ENCODE results near the gene BDH1. TPM values are rescaled to one million over a fixed set of nuclear protein-coding genes. Genes with fewer than 3 reads are reported as not detected.

The BDH1 gene
- total and polyA plus RNA-seq, 2 of the 8 experiments (the other 6 are each of a cell fraction or from before 2014, with no cell fraction given): 27.2 to 28.1 TPM

DNA sequence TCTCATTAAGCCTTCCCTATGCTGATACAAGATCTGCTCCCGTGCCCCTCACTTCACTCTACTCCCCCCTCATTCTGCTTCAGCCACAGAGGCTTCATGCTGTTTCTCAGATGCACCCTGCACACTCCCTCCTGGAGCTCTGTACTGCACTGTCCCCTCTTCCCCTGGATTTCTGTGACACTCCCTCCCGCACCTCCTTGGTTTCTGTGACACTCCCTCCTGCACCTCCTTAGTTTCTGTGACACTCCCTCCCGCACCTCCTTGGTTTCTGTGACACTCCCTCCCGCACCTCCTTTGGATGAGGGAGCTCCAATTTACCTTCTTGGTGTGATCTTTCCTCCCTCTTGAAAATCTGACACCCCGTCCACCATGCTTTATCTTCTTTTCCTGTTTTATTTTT, 28.2 kb downstream of the BDH1 start:
- no peak overlapping the region for H2BK120ac ChIP-seq (replicated peaks; ENCODE audit: low read depth, low read length)
- 84% methylated on average over 5 of the region's 5 CpGs; no CpG with 5 or more reads in 1 of the 2 experiments for WGBS, 2 experiments (ENCODE audit: extremely low coverage in 1 of 2, insufficient coverage in 1 of 2, insufficient read length in 1 of 2, insufficient replicate concordance in 2 of 2, low coverage in 1 of 2, low lambda C conversion rate in 2 of 2, missing lambda C conversion rate in 1 of 2)
- H2AFZ ChIP-seq (ENCODE audit: low read length): no peak overlapping the region
- no peak overlapping the region for H2AK5ac ChIP-seq (ENCODE audit: low read depth, low read length)
- H2BK15ac ChIP-seq (ENCODE audit: low read length): no peak overlapping the region
- no peaks in the 10 kb centered on the region for H3K4me1 ChIP-seq (replicated peaks in 1 of 4; ENCODE audit: control insufficient read depth in 3 of 4, insufficient read depth in 4 of 4, low read length in 3 of 4)
- no peak for FAIRE-seq
- no peak overlapping the region for H3K56ac ChIP-seq (replicated peaks; ENCODE audit: insufficient read length, low read depth, low read length)
- no peaks in the 10 kb centered on the region for H3K79me1 ChIP-seq (ENCODE audit: low read depth, low read length)
- ChIA-PET CTCF (ENCODE audit: partially characterized antibody) (interaction anchor here (0.7 to 4.2 kb wide), 11 partner anchors 8 to 173 kb away, joined by 3 to 35 read pairs (median 4); no protein-coding TSS in a partner anchor), POLR2A (ENCODE audit: partially characterized antibody) (interaction anchor here (2.3 kb wide), 1 partner anchor 13 kb away, joined by 9 read pairs; no protein-coding TSS in a partner anchor)
- H2BK12ac ChIP-seq (ENCODE audit: low read depth, low read length): no peak overlapping the region
- H3K18ac ChIP-seq (ENCODE audit: extremely low read depth, low read length): no peak overlapping the region
- no peak overlapping the region for H3K4ac ChIP-seq (replicated peaks; ENCODE audit: insufficient read length, low read depth, low read length)
- no peaks in the 10 kb centered on the region for H4K20me1 ChIP-seq (replicated peaks in 1 of 2; ENCODE audit: control insufficient read depth in 1 of 2, insufficient read depth in 2 of 2, low read length in 2 of 2)
- no peak overlapping the region for H2BK5ac ChIP-seq (ENCODE audit: low read depth, low read length)
- no peak overlapping the region for H3K23ac ChIP-seq (ENCODE audit: insufficient read length)
- no peak overlapping the region for H3K4me2 ChIP-seq (ENCODE audit: insufficient read depth in 1 of 2, low read depth in 2 of 2, low read length in 2 of 2)
- H3K9ac ChIP-seq (replicated peaks in 1 of 4; ENCODE audit: extremely low read depth in 1 of 4, low read depth in 3 of 4, low read length in 3 of 4): no peak overlapping the region
- TF ChIP-seq HDAC6 (IDR thresholded peaks at IDR 0.05; ENCODE audit: low read depth, low read length): no peak
- TF ChIP-seq POU5F1 (IDR thresholded peaks at IDR 0.05; ENCODE audit: low read depth, low read length): no peak
- TF ChIP-seq SUZ12 (IDR thresholded peaks at IDR 0.05; ENCODE audit: low read length): no peak
- no peak for TF ChIP-seq RFX5 (IDR thresholded peaks at IDR 0.05; ENCODE audit: borderline replicate concordance, low read depth, low read length)
- no peak for TF ChIP-seq CBX5 (IDR thresholded peaks at IDR 0.05; ENCODE audit: low read depth, low read length)
- no peak overlapping the region for H3K4me3 ChIP-seq (ENCODE audit: extremely low read depth in 1 of 4, insufficient read depth in 2 of 4, low read depth in 3 of 4, low read length in 4 of 4)
- no peaks in the 10 kb centered on the region for H3K79me2 ChIP-seq (ENCODE audit: control insufficient read depth in 1 of 2, insufficient read depth in 2 of 2, low read length in 2 of 2)
- no peak overlapping the region for H4K91ac ChIP-seq (replicated peaks; ENCODE audit: insufficient read length, low read length)
- no peak for DNase-seq (ENCODE audit: low read depth in 1 of 2, low spot score in 2 of 2)
- H4K8ac ChIP-seq (ENCODE audit: extremely low read depth, insufficient read depth, low read length): no peak overlapping the region
- no peaks in the 10 kb centered on the region for H3K9me3 ChIP-seq (ENCODE audit: insufficient read depth in 2 of 2, low read depth in 1 of 2, low read length in 1 of 2)
- H3K36me3 ChIP-seq (ENCODE audit: control insufficient read depth in 2 of 4, insufficient read depth in 4 of 4, low read length in 3 of 4): peaks cover 0 to 11% (median 0%) of the 10 kb centered on the region in 4 experiments; a peak in 2 of 8 replicates
- H3K27ac ChIP-seq (ENCODE audit: low read depth, low read length): no peak overlapping the region
- no peaks in the 10 kb centered on the region for H3K27me3 ChIP-seq (replicated peaks in 1 of 4; ENCODE audit: control insufficient read depth in 3 of 4, extremely low read depth in 1 of 4, insufficient read depth in 3 of 4, low read length in 3 of 4)
- H2BK20ac ChIP-seq (ENCODE audit: low read length): no peak overlapping the region
- H3K23me2 ChIP-seq (ENCODE audit: low read depth, low read length): no peaks in the 10 kb centered on the region; the same call in 1 of the 2 replicates
- no peak overlapping the region for H4K5ac ChIP-seq (ENCODE audit: insufficient read length, low read depth, low read length)
- no peak overlapping the region for H3K14ac ChIP-seq (ENCODE audit: insufficient read length)
